Stimulated activated CD8-positive, alpha-beta memory T cell treated with anti-CD3 and anti-CD28 coated beads, Interleukin-7, amount 100 ng/mL, for 1 hour (primary cell): Measurements from ENCODE around the gene MTMR2.

ENCODE experiments used
- DNase-seq, 2 donors: peaks; one replicate each; pipeline ENCODE4 v3.0.0-alpha.2; 2020; ENCODE audit warnings: low read depth in 2 of 2

The MTMR2 gene

DNA sequence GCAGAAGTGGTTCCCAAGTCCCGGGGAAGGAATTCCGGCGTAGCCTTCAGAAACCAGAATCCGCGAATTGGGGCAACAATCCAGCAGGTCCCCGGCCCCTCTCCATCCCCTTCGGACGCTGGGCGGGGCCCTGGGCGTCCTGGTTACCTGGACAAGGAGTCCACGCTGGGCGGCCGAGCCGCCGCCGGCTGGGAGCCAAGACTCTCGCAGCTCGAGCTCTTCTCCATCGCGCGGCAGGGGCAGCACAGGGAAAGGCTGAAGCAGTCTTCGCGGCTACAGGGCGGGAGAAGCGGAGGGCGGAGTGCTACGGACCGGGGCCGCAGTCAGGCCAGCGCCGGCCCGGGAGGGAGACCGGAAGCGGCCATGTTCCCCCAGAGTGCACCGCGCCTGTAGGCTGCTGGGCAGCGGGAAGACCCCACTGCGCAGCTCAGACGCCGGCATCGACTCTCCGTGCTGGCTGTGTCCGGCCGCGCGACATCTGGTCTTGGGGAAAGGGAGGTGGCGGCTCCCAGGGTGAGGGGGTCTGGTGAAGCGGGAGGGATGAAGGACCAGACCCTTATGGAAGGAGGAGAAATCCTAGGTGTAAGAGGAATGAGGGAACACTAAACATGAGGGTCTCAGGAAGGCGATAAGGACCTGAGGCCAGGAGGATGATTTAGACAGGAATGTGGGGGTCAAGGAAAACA is at the start of gene MTMR2:
MTMR2 (minus strand) TSS at position 380 of the 686 bp plus-strand sequence; CDS start at position 227, 153 bp downstream.
- peak; percentile 12 to 25 for DNase-seq

DNA sequence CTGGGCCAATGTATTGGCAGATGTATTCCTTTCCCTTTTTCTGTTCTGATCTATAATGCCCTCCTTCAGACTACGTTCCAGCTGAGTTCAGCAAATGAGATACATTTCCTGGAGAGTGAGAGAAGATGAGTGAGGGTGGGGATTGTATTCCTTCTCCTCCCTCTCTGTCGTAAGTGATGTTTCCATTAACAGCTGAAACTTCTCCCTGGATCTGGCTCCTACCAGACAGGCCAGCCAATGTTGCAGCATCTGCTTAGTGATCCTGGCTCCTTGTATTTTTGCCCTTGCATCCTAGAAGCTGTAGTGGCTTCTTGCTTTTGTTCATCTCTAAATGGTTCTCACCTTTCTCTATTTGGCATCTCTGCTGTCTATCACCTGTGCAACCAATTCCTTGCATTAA is 48.2 kb upstream of the MTMR2 start:
- no peak for DNase-seq

- no peak for DNase-seq
Measured at GRCh38 chr11:95968585-95968984, 44.7 kb upstream of the MTMR2 start.

- no peak for DNase-seq
Measured at GRCh38 chr11:95964281-95964680, 40.4 kb upstream of the MTMR2 start.

DNA sequence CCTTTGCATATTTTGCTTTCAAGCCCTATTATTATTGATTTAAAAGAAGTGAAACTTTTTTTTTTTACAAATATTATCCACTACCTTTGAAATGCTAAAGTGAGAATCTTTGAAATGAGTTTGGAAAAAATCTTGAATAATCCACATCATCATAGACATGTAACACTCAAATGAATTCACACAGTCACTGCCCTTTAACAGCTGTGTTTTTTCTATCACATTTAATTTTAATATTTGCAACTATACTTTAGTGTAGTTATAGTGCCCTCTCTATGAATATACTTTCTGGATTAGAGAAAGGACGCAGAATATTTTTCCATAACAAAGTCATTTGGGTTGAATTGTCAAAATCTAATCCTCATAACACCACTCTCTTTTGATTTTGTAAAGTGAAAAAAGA is 37.9 kb upstream of the MTMR2 start:
- DNase-seq, result no peak

DNA sequence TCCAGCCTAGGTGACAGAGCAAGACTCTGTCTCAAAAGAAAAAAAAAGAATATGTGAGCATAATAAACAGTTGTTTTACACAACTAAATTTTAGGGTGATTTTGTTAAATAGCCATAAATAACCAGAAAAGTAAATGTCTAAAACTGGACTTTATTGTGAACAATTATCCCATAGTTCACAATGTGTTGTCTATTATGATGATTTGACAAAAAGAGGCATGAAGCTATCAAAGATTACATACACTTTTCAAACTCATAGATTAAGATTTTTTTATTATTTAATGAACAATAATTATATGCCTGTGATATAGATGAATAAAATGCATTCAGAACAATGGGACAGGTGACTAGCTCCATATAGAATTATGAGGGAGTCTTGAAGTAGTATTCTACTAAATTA is 27.0 kb upstream of the MTMR2 start:
- no peak for DNase-seq

DNA sequence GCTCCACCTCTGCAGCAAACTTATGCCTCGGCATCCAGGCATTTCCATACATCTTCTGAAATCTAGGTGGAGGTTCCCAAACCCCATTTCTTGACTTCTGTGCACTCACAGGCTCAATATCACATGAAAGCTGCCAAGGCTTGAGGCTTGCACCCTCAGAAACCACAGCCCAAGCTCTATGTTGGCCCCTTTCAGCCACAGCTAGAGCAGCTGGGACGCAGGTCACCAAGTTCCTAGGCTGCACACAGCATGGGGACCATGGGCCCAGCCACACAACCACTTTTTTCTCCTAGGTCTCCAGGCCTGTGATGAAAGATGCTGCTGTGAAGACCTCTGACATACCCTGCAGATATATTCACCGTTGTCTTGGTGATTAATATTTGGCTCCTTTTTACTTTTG is 24.7 kb upstream of the MTMR2 start:
- no peak for DNase-seq

DNA sequence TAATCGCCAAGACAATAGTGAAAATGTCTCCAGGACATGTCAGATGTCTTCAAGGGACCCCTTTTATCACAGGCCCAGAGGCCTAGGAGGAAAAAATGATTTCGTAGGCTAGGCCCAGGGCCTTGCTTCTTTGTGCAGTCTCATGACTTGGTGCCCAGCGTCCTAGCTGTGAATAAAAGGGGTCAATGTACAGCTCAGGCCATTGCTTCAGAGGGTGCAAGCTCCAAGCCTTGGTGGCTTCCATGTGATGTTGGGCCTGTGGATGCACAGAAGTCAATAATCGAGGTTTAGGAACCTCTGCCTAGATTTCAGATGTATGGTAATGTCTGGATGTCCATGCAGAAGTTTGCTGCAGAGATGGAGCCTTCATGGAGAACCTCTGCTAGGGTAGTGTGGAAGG is 20.7 kb upstream of the MTMR2 start:
- DNase-seq, result no peak

DNA sequence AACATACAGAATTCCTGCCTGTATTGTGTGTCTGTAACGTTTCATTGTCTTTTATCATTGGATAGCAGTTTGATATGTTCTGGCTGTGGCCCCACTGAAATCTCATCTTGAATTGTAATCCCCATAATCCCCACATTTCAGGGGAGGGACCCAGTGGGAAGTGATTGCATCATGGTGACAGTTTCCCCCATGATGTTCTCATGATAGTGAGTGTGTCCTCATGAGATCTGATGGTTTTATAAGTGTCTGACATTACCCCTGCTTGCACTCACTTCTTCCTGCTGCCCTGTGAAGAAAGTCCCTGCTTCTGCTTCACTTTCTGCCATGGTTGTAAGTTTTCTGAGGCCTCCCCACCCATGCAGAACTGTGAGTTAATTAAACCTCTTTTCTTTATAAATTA is 19.6 kb upstream of the MTMR2 start:
- no peak for DNase-seq

GRCh38 chr11:95939091-95939490 is 15.2 kb upstream of the MTMR2 start:
- no peak for DNase-seq

GRCh38 chr11:95937358-95937757 is 13.5 kb upstream of the MTMR2 start:
- DNase-seq, result no peak

GRCh38 chr11:95933594-95933993 is 9.7 kb upstream of the MTMR2 start:
- no peak for DNase-seq

- no peak for DNase-seq
Measured at GRCh38 chr11:95931916-95932315, 8.0 kb upstream of the MTMR2 start.

DNA sequence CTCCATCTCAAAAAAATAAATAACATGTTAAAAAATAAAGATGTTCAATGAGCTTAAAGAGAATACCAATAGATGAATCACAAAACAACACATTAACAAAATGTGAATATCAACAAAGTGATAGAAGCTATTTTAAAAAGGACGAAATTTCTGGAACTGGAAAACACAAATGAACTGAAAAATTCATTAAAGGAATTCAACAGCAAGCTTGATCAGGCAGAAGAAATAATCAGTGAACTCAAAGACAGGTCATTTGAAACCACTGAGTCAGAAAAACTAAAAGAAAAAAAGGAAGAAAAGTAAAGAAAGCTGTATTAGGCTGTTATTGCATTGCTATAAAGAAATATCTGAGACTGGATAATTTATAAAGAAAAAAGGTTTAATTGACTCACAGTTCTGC is 7.0 kb upstream of the MTMR2 start:
- DNase-seq, result no peak

GRCh38 chr11:95926726-95927125 is 2.8 kb upstream of the MTMR2 start:
- DNase-seq, result no peak

DNA sequence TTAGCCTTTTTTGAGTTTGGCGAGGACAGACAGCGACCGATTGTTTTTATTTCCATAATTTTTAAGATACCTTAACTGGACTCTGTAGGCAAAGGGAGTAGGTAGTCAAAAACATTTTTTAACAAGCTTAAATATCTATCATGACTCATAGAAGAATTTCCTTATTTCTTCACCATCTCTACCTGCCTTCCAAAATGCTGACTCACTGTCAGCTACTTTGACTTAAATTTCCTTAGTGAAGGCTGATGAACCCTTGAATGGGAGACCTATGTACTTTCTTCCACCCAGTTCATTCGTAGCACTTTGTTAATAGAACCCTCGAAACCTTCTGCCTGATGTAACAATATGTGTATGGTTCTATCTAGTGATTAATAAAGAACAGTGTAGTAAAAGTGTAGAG is 1.1 kb upstream of the MTMR2 start:
- DNase-seq, result no peak

GRCh38 chr11:95924414-95924760 is 480 bp upstream of the MTMR2 start:
- no peak for DNase-seq

GRCh38 chr11:95923439-95923727 is 524 bp downstream of the MTMR2 start:
- DNase-seq, result no peak

DNA sequence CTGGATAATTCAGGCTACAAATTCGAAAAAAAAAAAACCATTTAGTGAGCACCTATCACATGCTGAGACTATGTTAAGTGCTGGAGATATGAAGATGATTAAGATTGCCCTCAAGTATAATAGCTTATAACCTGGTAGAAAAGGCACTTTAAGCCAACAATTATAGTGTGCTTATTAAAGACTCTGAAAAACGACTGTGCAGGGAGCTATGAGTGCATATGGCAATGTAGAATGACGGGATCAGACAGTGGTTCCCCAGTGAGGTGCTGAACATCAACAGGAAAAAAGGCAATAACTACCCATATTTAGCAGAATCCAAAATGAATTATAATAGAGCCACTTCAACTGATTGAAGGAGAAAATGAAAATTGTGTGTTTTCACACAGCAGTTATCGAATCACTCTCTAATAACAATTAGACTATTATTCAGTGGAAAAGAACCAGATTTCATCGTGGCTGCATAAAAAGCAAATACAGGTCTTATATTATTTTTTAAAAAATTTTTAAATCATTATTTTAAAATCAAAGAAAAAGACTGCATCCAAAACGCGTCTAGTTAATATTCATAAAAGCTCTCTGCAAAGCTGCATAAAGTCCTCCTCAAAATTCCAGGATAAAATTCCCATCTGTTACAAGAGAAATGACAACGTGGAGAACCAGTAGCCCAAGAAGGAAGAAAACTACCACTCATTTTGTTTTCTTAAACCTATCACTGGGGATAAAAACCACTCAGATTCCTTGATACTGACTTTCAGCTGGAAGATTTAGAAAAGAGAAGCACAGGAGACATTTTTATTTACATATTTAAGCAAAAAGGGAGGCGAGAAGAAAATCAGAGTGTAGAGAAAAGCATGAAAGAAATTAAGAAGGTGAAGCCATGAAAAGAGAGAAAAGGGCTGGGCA is 1.1 kb downstream of the MTMR2 start:
- no peak for DNase-seq

DNA sequence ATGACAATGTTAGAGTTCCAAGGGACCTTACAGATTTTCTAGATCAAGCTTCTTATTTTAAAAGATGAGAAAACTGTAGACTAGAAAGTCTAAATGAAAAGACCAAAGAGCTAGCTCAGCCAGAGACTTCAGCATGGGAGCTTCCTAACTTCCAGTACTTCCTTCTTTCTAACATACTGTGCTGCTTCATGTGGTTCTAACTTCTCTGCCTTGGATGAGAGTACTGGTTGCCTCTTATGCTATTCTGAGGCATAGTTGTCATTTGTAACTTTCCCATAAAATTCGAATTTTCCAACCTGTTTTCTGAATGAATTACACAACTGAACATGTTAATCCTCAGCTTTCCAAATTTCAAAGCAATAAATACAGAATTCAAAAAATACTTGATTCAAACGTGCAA is 1.8 kb downstream of the MTMR2 start:
- DNase-seq, result no peak

GRCh38 chr11:95920460-95921105 is 3.3 kb downstream of the MTMR2 start:
- no peak for DNase-seq

DNA sequence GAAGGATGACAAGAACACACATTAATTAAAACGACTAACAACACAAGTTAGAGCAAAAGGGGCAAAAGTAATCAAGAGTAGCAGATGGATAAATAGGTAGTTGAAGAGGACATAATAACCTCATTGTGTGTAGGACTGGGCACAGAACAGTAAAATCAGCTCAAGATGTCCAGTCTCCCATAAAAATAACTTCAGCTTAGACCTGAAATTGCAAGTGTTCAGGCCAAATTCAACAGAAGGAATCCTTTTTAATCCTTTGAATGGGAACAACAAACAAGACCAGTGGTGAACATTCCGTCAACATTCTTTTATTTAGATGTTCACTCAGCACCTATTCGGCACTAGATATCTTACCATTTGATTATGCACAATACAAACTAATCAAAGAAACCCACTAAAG is 4.4 kb downstream of the MTMR2 start:
- DNase-seq, result no peak

- DNase-seq, result no peak
Measured at GRCh38 chr11:95918720-95919119, 5.2 kb downstream of the MTMR2 start.
